ENCODE results near the gene DDI2. TPM values are rescaled to one million over a fixed set of nuclear protein-coding genes. Genes with fewer than 3 reads are reported as not detected.

DDI2 gene
- total and polyA plus RNA-seq, 10 of the 15 experiments (the other 5 are each of a cell fraction or from before 2014, with no cell fraction given), result 3.3 to 33.1 (median 11.6) TPM

GRCh38 chr1:15640667-15641066 lies 23.4 kb downstream of the DDI2 start:
- no peak overlapping the region for H2AFZ ChIP-seq (ENCODE audit: control insufficient read depth, low read depth, low read length)
- BruUV-seq (replicated peaks), result no TSS peak
- 99% methylated on average over 3 of the region's 3 CpGs for WGBS (ENCODE audit: insufficient coverage, insufficient replicate concordance, low lambda C conversion rate, missing lambda C conversion rate)
- DNase-seq (ENCODE audit: low read depth, low spot score) (no peak), FAIRE-seq (no peak), ATAC-seq (no peak)
- in situ Hi-C loops (cut with MboI), result no loop called here
- peaks cover 12 to 29% of the 10 kb centered on the region in 2 experiments for H3K36me3 ChIP-seq (ENCODE audit: control insufficient read depth in 2 of 2, insufficient read depth in 2 of 2, low read length in 1 of 2)
- H4K20me1 ChIP-seq (ENCODE audit: control insufficient read depth, insufficient read depth), result no peaks in the 10 kb centered on the region; the same call in 1 of the 2 replicates
- H3K4me3 ChIP-seq, result no peak overlapping the region
- TF ChIP-seq RUNX3 (IDR thresholded peaks at IDR 0.05; ENCODE audit: low read length), result no peak
- TF ChIP-seq SMC3 (IDR thresholded peaks at IDR 0.05; ENCODE audit: borderline replicate concordance, low read length), result no peak
- TF ChIP-seq KAT2A (conservative IDR thresholded peaks at IDR 0.05; ENCODE audit: control insufficient read depth, low read depth, low read length), result no peak
- TF ChIP-seq FOXM1 (IDR thresholded peaks at IDR 0.05; ENCODE audit: low read depth, low read length), result no peak
- TF ChIP-seq, protein P1, sequence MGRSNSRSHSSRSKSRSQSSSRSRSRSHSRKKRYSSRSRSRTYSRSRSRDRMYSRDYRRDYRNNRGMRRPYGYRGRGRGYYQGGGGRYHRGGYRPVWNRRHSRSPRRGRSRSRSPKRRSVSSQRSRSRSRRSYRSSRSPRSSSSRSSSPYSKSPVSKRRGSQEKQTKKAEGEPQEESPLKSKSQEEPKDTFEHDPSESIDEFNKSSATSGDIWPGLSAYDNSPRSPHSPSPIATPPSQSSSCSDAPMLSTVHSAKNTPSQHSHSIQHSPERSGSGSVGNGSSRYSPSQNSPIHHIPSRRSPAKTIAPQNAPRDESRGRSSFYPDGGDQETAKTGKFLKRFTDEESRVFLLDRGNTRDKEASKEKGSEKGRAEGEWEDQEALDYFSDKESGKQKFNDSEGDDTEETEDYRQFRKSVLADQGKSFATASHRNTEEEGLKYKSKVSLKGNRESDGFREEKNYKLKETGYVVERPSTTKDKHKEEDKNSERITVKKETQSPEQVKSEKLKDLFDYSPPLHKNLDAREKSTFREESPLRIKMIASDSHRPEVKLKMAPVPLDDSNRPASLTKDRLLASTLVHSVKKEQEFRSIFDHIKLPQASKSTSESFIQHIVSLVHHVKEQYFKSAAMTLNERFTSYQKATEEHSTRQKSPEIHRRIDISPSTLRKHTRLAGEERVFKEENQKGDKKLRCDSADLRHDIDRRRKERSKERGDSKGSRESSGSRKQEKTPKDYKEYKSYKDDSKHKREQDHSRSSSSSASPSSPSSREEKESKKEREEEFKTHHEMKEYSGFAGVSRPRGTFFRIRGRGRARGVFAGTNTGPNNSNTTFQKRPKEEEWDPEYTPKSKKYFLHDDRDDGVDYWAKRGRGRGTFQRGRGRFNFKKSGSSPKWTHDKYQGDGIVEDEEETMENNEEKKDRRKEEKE (IDR thresholded peaks at IDR 0.05), result no peak
- no peak for TF ChIP-seq ZBED1 (IDR thresholded peaks at IDR 0.05; ENCODE audit: borderline replicate concordance)
- TF ChIP-seq PAX8 (IDR thresholded peaks at IDR 0.05), result no peak
- no peak for TF ChIP-seq ZZZ3 (IDR thresholded peaks at IDR 0.05; ENCODE audit: control insufficient read depth, insufficient read length, low read depth)
- TF ChIP-seq ZNF24 (IDR thresholded peaks at IDR 0.05), result no peak
- no peaks in the 10 kb centered on the region for H3K27me3 ChIP-seq (replicated peaks in 1 of 2; ENCODE audit: control insufficient read depth in 2 of 2, insufficient read depth in 2 of 2, low read length in 1 of 2)
- RAD21 ChIA-PET (ENCODE audit: unreplicated experiment), result no interaction called here
- CTCF ChIA-PET, result interaction anchor here (0.6 kb wide), 1 partner anchor 100 kb away, joined by 3 read pairs; no protein-coding TSS in a partner anchor
- H3K9ac ChIP-seq (ENCODE audit: control insufficient read depth, insufficient read depth, low read length), result no peak overlapping the region
- H3K27ac ChIP-seq (ENCODE audit: control insufficient read depth, insufficient read depth), result no peak overlapping the region
- no peaks in the 10 kb centered on the region for H3K9me3 ChIP-seq (replicated peaks; ENCODE audit: control insufficient read depth, insufficient read depth, low read length)
- H3K4me1 ChIP-seq (ENCODE audit: control insufficient read depth, insufficient read depth, low read length), result no peaks in the 10 kb centered on the region
- POLR2A ChIA-PET, result no interaction called here
- SMC1A ChIA-PET (ENCODE audit: uncharacterized antibody, unreplicated experiment), result no interaction called here
- H3K79me2 ChIP-seq (ENCODE audit: control insufficient read depth, insufficient read depth, low read length), result no peaks in the 10 kb centered on the region
- no peak overlapping the region for H3K4me2 ChIP-seq (ENCODE audit: control insufficient read depth, insufficient read depth)
- intact Hi-C loops (cut with micrococcal nuclease; ENCODE audit: unreplicated experiment), result no loop called here

Data from GM12878 (cell line).